Fibroblast of villous mesenchyme (primary cell): ENCODE results near the gene IL1F10. TPM values are rescaled to one million over a fixed set of nuclear protein-coding genes. Genes with fewer than 3 reads are reported as not detected.

ENCODE experiments used
- DNase-seq: peaks from one replicate; pipeline ENCODE4 v3.0.0-alpha.2; 2010; ENCODE audit warnings: low read depth
- H3K4me3 ChIP-seq: 2 replicates; pipeline ENCODE4 v1.5.1; 2011; ENCODE audit warnings: low read depth, mild to moderate bottlenecking, low read length
- total RNA-seq: library from RNA; depleted of rRNA; stranded (reverse); fragments of >200 nt; gene quantifications from 2 replicates; pipeline ENCODE4 v1.2.3, GENCODE V29; 2012
- TF ChIP-seq, protein P1 (sequence below): IDR thresholded peaks from 2 replicates; pipeline ENCODE4 v1.5.1; 2012; ENCODE audit warnings: low read depth, mild to moderate bottlenecking, low read length; ENCODE audit not compliant: insufficient read depth

IL1F10 gene
- total RNA-seq, 1 donor: not detected

DNA sequence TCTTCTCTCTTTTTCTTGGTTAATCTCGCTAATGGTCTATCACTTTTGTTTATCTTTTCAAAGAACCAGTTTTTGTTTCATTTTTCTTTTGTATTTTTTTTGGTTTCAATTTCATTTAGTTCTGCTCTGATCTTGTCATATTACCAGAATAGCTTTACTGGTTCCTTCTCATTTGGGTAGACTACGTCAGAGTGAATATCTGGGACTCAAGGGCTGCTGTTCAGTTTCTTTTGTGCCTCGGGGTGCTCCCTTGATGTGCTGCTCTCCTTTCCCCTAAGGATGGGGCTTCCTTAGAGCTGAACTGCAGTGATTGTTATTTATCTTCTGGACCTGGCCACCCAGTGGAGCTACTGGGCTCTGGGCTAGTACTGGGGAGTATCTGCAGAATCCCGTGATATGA, 30.3 kb downstream of the IL1F10 start:
- TF ChIP-seq, protein P1, sequence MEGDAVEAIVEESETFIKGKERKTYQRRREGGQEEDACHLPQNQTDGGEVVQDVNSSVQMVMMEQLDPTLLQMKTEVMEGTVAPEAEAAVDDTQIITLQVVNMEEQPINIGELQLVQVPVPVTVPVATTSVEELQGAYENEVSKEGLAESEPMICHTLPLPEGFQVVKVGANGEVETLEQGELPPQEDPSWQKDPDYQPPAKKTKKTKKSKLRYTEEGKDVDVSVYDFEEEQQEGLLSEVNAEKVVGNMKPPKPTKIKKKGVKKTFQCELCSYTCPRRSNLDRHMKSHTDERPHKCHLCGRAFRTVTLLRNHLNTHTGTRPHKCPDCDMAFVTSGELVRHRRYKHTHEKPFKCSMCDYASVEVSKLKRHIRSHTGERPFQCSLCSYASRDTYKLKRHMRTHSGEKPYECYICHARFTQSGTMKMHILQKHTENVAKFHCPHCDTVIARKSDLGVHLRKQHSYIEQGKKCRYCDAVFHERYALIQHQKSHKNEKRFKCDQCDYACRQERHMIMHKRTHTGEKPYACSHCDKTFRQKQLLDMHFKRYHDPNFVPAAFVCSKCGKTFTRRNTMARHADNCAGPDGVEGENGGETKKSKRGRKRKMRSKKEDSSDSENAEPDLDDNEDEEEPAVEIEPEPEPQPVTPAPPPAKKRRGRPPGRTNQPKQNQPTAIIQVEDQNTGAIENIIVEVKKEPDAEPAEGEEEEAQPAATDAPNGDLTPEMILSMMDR: no peak

DNA sequence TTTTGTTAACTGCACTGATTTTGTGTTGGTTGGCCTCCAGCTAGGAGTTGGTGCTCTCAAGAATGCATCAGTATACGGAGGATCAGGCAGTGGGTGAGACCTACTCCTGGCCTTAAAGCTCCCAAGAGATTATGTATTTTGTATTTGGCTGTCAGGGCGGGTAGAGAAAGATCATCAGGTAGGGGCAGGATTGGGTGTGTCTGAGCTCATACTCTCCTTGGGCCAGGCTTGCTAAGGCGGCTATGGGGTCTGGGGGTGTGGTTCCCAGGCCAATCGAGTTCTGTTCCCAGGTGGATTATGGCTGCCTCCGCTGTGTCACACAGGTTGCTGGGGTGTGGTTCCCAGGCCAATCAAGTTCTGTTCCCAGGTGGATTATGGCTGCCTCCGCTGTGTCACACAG, 30.8 kb downstream of the IL1F10 start:
- no peak for DNase-seq
- TF ChIP-seq, protein P1: no peak
- no peak overlapping the region for H3K4me3 ChIP-seq

More for the DNA sequence above, 30.3 kb downstream of the IL1F10 start:
- no peak overlapping the region for H3K4me3 ChIP-seq
- DNase-seq: no peak

DNA sequence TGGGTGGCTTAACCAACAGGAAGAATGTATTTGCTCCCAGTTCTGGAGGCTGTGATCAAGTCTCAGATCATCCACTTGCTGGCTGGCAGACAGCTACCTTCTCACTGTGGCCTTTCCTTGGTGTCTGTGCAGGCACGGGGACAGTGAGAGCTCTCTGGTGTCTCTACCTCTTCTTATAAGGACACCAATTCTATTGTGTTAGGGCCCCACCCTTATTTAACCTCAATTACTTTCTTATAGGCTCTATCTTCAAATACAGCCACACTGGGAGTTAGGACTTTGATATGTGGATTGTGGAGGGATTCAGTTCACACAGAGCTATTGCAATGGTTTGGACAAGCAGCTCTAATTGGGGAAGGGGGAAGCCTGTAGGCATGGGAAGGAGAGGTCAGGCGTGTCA, 34.4 kb downstream of the IL1F10 start:
- TF ChIP-seq, protein P1: no peak
- no peak for DNase-seq

DNA sequence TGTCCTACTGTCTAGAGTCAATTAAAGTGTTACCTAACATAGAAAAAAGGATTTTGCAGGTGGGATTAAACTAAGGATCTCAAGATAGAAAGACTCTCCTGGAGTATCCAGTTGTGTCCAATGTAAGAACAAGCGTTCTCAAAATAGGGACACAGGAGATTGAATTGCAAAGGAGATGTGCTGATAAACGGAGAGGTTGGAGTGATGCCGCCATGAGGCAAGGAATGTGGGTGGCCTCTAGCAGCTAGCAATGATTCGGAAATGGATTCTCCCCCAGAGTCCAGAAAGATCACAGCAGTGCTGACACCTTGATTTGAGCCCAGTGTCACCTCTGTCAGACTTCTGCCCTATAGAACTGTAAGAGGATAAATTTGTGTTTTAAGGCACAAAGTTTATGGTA, 35.5 kb downstream of the IL1F10 start:
- TF ChIP-seq, protein P1: no peak
- no peak for DNase-seq

More for the DNA sequence above, 34.4 kb downstream of the IL1F10 start:
- no peak overlapping the region for H3K4me3 ChIP-seq

DNA sequence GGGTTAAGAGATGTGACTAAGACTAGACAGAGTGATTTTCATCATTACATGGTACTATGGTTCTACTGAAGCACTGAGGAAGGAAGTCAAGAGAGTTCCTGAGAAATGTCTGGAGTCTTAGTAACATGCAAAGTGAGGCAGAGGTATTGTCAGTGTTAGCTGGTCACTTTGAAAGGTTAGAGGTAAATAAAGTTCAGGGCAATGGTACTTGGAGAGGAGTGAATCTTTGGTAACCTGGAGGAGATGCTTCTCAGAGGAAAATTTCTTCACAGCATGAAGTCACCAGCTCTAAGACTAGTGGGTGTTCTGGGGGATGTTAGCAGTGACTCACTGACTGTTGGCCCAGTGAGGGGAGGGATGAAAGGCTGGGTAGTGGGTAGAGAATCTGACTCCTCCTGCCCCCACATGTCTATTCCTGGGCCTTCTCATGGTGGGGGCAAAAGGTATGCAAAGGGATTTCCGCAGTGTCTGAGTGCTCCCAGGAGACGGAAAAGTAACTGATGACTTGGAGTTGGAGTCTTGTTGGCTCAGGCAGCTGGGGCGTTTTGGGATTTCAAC, 36.4 kb downstream of the IL1F10 start:
- no peak for DNase-seq
- TF ChIP-seq, protein P1: no peak
- no peak overlapping the region for H3K4me3 ChIP-seq

More for the DNA sequence above, 35.5 kb downstream of the IL1F10 start:
- H3K4me3 ChIP-seq: no peak overlapping the region

- H3K4me3 ChIP-seq: no peak overlapping the region
- TF ChIP-seq, protein P1: no peak
- peak; percentile 11 for DNase-seq
Observed at GRCh38 chr2:113105047-113105785, 37.4 kb downstream of the IL1F10 start.
